ENCODE measurements around the gene ATXN7L2. TPM values are rescaled to one million over a fixed set of nuclear protein-coding genes. Genes with fewer than 3 reads are reported as not detected.

The ATXN7L2 gene
- total RNA-seq, 2 donors from 2014 or later, result 11.9 to 13.3 TPM

DNA sequence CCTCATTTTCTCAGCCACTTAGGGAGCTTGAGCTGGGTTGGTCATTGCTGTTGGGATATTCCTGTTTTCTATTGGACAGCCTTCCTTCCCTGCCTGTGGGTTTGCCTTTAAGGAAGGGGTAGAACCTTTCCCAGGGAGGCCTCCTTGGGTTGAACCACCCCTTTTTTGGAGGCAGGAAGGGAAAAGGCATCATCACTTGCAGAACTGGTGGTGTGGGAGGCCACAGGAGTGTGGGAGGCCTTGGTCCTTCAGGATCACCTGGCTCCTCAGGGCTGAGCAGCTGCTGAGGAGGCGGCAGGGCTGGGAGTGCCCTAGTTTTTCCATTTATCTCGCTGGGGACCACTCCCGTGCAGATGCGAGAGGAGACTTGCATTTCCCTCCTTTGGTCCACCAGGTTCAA, 9.5 kb downstream of the ATXN7L2 start:
- H3K27ac Mint-ChIP-seq, result no peak overlapping the region
- ATAC-seq (replicated peaks in 1 of 2), result no peak
- H3K36me3 Mint-ChIP-seq (ENCODE audit: insufficient read depth in 2 of 2), result peaks cover 0 to 3% of the 10 kb centered on the region in 2 donors

DNA sequence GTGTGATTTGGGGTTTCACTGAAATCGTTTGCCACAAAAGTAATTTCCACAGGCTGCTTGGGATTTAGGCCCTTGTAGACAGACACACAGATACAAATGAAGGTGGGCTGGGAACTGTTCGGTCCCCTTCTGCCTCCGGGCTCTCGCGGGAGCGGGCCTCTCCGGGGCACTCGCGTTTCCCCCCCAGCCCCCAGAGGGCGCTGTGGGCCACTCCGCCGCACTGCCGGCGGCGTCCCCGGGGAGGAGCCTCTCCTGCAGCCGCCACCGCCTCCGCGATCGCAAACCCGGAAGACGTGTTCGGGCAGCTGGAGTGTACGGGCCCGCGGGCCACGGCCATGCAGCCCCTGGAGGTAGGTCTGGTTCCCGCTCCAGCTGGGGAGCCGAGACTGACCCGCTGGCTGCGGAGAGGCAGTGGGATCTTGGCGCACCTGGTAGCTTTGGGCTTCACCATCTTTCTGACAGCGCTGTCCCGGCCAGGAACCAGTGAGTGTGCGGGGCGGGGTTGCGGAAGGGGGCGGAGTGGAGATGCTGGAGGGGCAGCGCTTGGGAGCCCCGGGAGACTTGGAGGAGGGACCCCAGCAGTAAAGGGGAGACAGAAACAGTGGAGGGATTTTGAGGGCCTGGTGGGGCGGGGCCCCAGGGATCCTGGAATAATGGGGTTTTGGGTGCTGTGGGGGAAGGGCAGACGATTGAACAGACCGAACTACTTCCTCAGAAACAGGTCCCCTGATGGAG, 10.3 kb downstream of the ATXN7L2 start, which contains the start of gene CYB561D1:
CYB561D1 (plus strand) TSS at position 290 of the 735 bp plus-strand sequence; CDS start at position 336, 46 bp downstream.
- no peaks in the 10 kb centered on the region for H3K9me3 Mint-ChIP-seq
- ATAC-seq (replicated peaks in 1 of 2) (peak; percentile 90 to 91), DNase-seq (peak; percentile 92 to 95)
- H3K4me1 Mint-ChIP-seq (ENCODE audit: low read depth), result peaks cover 43% of the 10 kb centered on the region
- H3K27ac Mint-ChIP-seq, result peak within 1 kb of the TSS; percentile 53
- peaks cover 0 to 3% of the 10 kb centered on the region in 2 donors for H3K36me3 Mint-ChIP-seq (ENCODE audit: insufficient read depth in 2 of 2)
- H3K4me3 Mint-ChIP-seq, result peak within 1 kb of the TSS; percentile 90 to 99
- no peaks in the 10 kb centered on the region for H3K27me3 Mint-ChIP-seq (ENCODE audit: low read depth)

More for the DNA sequence above, 9.5 kb downstream of the ATXN7L2 start:
- H3K9me3 Mint-ChIP-seq, result no peaks in the 10 kb centered on the region
- no peaks in the 10 kb centered on the region for H3K27me3 Mint-ChIP-seq (ENCODE audit: low read depth)
- peaks cover 35% of the 10 kb centered on the region for H3K4me1 Mint-ChIP-seq (ENCODE audit: low read depth)
- H3K4me3 Mint-ChIP-seq, result peak overlapping the region in 1 of 2 donors; percentile 90
- DNase-seq, result no peak

DNA sequence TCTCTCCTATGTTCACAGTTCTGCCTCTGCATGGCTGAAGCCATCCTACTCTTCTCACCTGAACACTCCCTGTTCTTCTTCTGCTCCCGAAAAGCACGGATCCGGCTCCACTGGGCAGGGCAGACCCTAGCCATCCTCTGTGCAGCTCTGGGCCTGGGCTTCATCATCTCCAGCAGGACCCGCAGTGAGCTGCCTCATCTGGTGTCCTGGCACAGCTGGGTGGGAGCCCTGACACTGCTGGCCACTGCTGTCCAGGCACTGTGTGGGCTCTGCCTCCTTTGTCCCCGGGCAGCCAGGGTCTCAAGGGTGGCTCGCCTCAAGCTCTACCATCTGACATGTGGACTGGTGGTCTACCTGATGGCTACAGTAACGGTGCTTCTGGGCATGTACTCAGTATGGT, 12.0 kb downstream of the ATXN7L2 start:
- Mint-ChIP-seq H3K27me3 (ENCODE audit: low read depth) (no peaks in the 10 kb centered on the region), H3K9me3 (no peaks in the 10 kb centered on the region), H3K27ac (peak overlapping the region; percentile 66), H3K4me3 (peak overlapping the region; percentile 3 to 59), H3K4me1 (ENCODE audit: low read depth) (peaks cover 60% of the 10 kb centered on the region), H3K36me3 (ENCODE audit: insufficient read depth in 2 of 2) (peaks cover 0 to 3% of the 10 kb centered on the region in 2 donors)
- DNase-seq (no peak), ATAC-seq (replicated peaks in 1 of 2) (no peak)

DNA sequence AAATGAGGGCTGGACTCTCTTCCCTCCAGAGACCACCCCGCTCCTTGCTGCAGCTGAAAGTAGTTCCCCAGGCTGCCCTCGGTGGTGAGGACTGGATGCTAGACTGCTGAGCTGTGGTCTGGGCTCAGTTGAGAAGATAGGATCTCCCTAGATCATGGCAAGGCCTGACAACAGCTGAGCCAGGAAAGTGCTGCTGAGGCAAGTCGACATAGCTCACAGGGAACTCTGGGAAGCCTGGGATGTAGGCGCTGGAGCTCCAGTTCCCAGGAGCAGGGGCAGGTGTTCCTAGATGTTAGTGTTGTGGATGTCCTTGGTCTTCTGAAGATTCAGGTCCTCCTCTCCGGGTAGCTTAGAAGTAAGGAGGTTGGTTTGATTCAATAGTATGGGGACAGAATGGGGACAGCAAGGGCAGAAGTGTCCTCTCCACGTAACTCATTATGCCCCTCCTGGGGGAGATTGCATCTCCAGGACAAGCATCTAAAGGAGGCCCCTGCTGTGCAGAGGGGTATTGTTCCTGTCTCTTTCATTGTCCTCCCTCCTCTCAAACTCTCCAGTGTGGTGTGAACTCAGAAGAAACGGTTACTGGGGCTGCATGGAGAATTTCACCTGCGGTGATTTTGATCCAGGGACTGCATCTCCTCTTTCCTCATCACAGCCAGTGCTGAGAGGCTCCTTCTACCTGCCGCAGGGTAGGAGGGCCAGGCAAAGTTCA, 13.9 kb downstream of the ATXN7L2 start:
- Mint-ChIP-seq H3K27ac (peak overlapping the region; percentile 58), H3K9me3 (no peaks in the 10 kb centered on the region), H3K36me3 (ENCODE audit: insufficient read depth in 2 of 2) (peaks cover 0 to 5% of the 10 kb centered on the region in 2 donors), H3K27me3 (ENCODE audit: low read depth) (no peaks in the 10 kb centered on the region), H3K4me3 (peak overlapping the region; percentile 8 to 59), H3K4me1 (ENCODE audit: low read depth) (peaks cover 79% of the 10 kb centered on the region)
- DNase-seq (no peak), ATAC-seq (replicated peaks in 1 of 2) (no peak)

DNA sequence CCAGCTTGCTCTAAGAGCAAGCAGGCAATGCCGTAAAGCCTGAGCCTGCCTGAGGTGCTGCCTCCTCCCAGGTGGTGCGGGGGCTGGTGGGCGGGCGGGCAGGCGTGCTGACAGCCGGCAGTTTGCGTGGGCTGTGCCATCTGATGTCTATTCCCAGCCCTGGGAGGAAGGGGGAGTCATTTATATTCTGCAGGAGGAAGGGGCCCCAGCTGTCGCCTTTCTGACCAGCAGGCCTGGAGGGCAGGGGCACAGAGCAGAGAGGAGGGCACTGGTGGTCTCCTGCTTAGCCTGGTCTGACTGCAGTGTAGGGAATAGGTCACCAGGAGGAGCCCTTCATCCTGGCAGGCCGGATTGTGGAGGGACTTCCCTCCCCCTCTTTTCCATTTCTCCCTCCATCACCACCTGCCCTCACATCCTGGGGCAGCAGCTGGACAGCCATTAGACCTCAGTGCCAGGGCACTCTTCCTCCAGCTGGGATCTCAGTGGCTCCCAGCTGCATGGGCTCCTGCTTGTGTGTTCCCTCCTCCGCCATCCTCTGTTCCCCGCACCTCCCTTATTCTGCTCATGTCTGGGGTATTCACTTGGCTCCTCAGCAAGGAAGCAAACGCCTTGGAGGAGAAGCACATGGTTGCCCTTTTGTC, 14.6 kb downstream of the ATXN7L2 start:
- no peak overlapping the region for H3K27ac Mint-ChIP-seq
- DNase-seq (peak in 1 of 2 donors; percentile 39), ATAC-seq (replicated peaks in 1 of 2) (no peak)
- peaks cover 0 to 5% of the 10 kb centered on the region in 2 donors for H3K36me3 Mint-ChIP-seq (ENCODE audit: insufficient read depth in 2 of 2)
- no peaks in the 10 kb centered on the region for H3K9me3 Mint-ChIP-seq
- H3K27me3 Mint-ChIP-seq (ENCODE audit: low read depth), result no peaks in the 10 kb centered on the region
- H3K4me3 Mint-ChIP-seq, result peak overlapping the region in 1 of 2 donors; percentile 59
- H3K4me1 Mint-ChIP-seq (ENCODE audit: low read depth), result peaks cover 85% of the 10 kb centered on the region

DNA sequence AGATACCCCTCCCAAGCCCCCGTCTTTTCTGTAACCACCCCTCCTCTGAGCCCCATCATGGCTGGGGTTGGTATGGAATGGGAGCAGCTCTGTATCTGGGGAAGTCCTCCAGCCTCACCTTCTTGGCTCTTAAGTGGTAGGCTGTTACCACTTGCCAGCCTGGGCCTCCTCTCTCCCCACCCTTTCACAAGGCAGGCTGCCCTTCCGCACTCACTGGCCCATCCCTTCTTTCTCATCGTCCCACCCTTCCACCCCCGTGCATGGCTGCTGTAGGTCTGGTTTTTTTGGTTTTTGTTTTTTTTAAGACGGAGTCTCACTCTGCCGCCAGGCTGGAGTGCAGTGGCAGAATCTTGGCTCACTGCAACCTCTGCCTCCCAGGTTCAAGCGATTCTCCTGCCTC, 15.4 kb downstream of the ATXN7L2 start:
- Mint-ChIP-seq H3K4me1 (ENCODE audit: low read depth) (peaks cover 91% of the 10 kb centered on the region), H3K27ac (no peak overlapping the region), H3K4me3 (peak overlapping the region in 1 of 2 donors; percentile 20), H3K36me3 (ENCODE audit: insufficient read depth in 2 of 2) (peaks cover 0 to 5% of the 10 kb centered on the region in 2 donors), H3K27me3 (ENCODE audit: low read depth) (no peaks in the 10 kb centered on the region), H3K9me3 (no peaks in the 10 kb centered on the region)
- DNase-seq (no peak), ATAC-seq (replicated peaks in 1 of 2) (no peak)

DNA sequence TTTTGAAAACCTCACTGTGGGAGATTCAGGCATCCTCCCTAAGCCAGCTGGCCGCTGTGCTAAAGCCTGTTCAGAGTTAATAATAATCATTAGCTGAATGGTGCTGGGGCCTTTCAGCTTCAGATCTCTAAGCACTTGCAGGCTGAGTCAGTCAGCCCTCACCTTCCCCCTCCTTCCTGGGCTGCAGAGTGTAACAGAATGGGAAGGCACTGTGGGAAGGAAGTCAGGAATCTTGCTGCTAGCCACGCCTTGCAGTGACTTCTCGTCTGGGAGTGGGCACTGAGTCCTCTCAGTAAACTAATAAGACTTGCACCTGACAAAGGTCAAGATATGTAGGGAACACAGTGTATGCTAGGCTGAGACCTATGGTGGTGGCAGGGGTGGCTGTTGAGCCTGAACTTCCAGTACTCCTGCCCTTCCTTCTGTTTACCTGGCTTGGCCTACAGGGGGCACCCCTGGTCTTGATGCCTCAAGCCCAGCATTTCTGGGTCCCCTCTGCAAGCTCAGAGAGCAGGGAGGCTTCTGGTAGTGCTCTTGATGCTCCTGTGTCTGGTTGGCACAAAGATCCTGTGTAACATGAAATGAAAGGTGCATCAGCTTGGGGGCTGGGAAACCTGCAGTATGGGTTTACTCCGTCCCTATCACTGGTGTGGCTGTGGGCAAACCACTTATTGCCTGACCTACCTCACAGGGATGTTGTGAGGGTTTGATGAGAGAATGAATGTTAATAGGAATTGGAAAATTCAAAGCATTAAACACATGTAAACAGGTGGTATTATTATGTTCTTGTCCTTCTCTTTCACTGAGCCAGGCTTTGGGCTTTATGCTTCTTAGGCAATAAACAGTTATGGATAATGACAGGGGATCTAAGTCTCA, 16.2 kb downstream of the ATXN7L2 start:
- peak; percentile 56 to 70 for DNase-seq
- H3K27me3 Mint-ChIP-seq (ENCODE audit: low read depth), result no peaks in the 10 kb centered on the region
- H3K4me3 Mint-ChIP-seq, result peak overlapping the region in 1 of 2 donors; percentile 20
- no peaks in the 10 kb centered on the region for H3K9me3 Mint-ChIP-seq
- ATAC-seq (replicated peaks in 1 of 2), result peak in 1 of 2 donors; percentile 25
- H3K36me3 Mint-ChIP-seq (ENCODE audit: insufficient read depth in 2 of 2), result peaks cover 0 to 5% of the 10 kb centered on the region in 2 donors
- peak overlapping the region; percentile 38 for H3K27ac Mint-ChIP-seq
- peaks cover 91% of the 10 kb centered on the region for H3K4me1 Mint-ChIP-seq (ENCODE audit: low read depth)

DNA sequence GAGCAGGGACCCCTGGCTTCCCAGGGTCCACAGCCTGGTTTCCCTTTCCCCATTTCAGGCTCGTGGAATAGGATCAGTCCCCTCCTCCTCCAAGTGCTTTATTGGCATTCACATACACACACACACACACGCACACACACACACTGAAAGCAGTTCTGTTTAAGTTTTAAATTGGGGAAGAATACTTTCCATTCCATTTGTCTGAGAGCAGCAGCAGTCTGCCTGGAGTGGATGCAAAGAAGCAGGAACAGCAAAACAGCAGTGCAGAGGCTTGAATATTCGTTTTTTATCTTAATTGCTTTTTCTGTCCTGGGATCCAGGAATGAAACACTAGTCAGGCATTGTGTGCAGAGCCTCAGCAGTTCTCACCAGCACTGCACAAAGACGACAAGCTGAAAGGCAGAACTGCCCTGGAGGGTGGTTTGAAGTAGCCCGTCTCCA, 17.3 kb downstream of the ATXN7L2 start:
- H3K4me1 Mint-ChIP-seq (ENCODE audit: low read depth), result peaks cover 86% of the 10 kb centered on the region
- H3K27me3 Mint-ChIP-seq (ENCODE audit: low read depth), result no peaks in the 10 kb centered on the region
- no peaks in the 10 kb centered on the region for H3K9me3 Mint-ChIP-seq
- no peak overlapping the region for H3K4me3 Mint-ChIP-seq
- DNase-seq, result no peak
- H3K27ac Mint-ChIP-seq, result no peak overlapping the region
- H3K36me3 Mint-ChIP-seq (ENCODE audit: insufficient read depth in 2 of 2), result peaks cover 0 to 5% of the 10 kb centered on the region in 2 donors
- no peak for ATAC-seq (replicated peaks in 1 of 2)

DNA sequence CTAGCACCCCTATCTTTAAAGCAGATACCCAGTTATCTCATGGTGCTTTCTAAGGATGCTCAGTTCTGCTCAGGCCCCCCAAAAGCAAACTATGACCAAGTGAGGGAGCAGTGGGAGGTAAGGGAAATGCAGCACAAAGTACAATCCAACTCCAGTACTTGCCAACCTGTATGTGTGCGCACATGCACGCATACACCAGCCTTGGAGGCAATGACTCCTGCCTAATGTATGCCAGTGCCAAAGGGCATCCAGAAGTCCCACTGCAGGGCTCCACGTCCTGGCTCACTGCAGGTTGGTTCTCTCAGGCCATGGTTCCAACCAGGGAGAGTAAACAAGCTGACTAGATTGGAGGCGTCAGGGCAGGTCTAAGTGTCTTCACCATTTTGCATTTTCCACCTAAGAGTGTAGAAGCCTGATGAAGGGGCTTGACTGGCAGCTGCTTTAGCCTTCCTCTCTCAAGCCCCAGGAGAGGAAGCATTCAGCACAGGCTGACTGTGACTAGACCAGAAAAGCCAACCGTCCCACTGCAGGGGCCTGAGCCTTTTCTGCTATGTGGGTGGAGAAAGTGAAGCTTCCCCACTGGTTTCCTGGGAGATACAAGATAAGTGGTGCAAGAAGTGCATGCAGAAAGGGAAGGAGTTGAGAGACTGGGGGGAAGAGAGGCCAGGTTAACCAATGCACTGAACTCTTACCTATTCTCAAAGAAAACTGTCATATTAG, 18.1 kb downstream of the ATXN7L2 start:
- H3K4me3 Mint-ChIP-seq, result peak overlapping the region; percentile 60 to 75
- no peaks in the 10 kb centered on the region for H3K9me3 Mint-ChIP-seq
- H3K27ac Mint-ChIP-seq, result peak overlapping the region; percentile 63
- DNase-seq, result no peak
- no peaks in the 10 kb centered on the region for H3K27me3 Mint-ChIP-seq (ENCODE audit: low read depth)
- peaks cover 80% of the 10 kb centered on the region for H3K4me1 Mint-ChIP-seq (ENCODE audit: low read depth)
- no peak for ATAC-seq (replicated peaks in 1 of 2)
- peaks cover 0 to 2% of the 10 kb centered on the region in 2 donors for H3K36me3 Mint-ChIP-seq (ENCODE audit: insufficient read depth in 2 of 2)

DNA sequence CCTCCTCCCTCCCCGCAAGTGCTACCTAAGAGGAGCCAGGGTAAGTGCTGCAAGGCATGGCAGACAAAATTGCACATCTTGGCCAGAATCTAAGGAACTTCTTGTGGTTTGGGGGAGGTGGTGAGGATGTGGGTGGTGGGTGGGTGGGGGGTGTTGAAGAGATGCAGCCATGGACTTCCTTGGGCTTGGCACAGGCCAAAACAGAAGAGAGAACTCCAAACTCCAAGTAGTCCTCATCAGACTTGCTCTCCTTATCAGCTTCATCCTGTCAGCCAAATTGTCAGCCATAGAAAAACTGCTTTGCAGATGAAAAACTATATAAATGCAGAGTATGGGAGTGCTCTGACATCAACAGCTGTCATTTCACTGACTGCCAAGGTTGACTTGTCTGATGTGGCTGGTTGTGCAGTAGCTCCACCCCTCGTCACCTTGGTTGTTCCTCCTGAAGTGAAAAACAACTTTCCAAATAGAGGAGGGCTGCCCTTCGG, 18.7 kb downstream of the ATXN7L2 start:
- Mint-ChIP-seq H3K4me3 (peak overlapping the region; percentile 60 to 75), H3K27ac (peak overlapping the region; percentile 87), H3K4me1 (ENCODE audit: low read depth) (peaks cover 82% of the 10 kb centered on the region), H3K27me3 (ENCODE audit: low read depth) (no peaks in the 10 kb centered on the region), H3K9me3 (no peaks in the 10 kb centered on the region), H3K36me3 (ENCODE audit: insufficient read depth in 2 of 2) (peaks cover 0 to 2% of the 10 kb centered on the region in 2 donors)
- DNase-seq (peak; percentile 35 to 43), ATAC-seq (replicated peaks in 1 of 2) (peak; percentile 66 to 72)

DNA sequence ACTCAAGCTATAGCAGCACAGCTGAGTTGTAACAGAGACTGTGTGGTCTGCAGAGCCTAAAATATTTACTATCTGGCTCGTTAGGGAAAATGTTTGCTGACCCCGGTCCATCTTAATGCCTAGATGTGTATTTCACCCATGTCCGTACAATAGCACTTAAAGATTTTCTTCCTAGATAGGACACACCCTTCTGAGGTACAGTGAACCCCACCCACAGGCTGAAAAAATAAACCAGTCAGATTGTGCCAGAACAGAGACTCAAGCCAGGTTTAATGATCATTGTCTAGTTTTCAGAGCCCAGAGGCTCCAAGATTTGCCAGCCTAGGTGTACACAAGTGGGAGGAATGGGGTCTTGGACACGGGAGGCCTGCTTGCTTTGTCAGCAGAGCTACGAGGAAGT, 20.2 kb downstream of the ATXN7L2 start:
- peaks cover 79% of the 10 kb centered on the region for H3K4me1 Mint-ChIP-seq (ENCODE audit: low read depth)
- peak overlapping the region; percentile 75 for H3K27ac Mint-ChIP-seq
- ATAC-seq (replicated peaks in 1 of 2) (no peak), DNase-seq (no peak)
- H3K9me3 Mint-ChIP-seq, result no peaks in the 10 kb centered on the region
- peaks cover 0 to 2% of the 10 kb centered on the region in 2 donors for H3K36me3 Mint-ChIP-seq (ENCODE audit: insufficient read depth in 2 of 2)
- H3K27me3 Mint-ChIP-seq (ENCODE audit: low read depth), result no peaks in the 10 kb centered on the region
- H3K4me3 Mint-ChIP-seq, result peak overlapping the region; percentile 53 to 61

Data from activated T-cell treated with anti-CD3 and anti-CD28 coated beads, Interleukin-2, amount 50 U/mL, for 72 hours (primary cell).